SK-N-SH (cell line): ENCODE measurements around the gene MAP4K3. TPM values are rescaled to one million over a fixed set of nuclear protein-coding genes. Genes with fewer than 3 reads are reported as not detected.

Source experiments
- CTCF ChIA-PET: fragments of 300-600, 350-600 bp; formaldehyde crosslinking; extraction: SDS; loops from one replicate; lab custom pipeline; 2021; lab: Yijun Ruan, JAX
- POLR2A ChIA-PET: fragments of 350-600 bp; sonication (Branson Sonifier 250); formaldehyde crosslinking; extraction: SDS; loops from one replicate; lab custom pipeline; 2020; ENCODE audit warnings: antibody characterized with exemption, inconsistent platforms; lab: Yijun Ruan, JAX
- DNase-seq: peaks from one replicate; pipeline ENCODE4 v3.0.0; 2012
- H2AFZ ChIP-seq: fragments of 200-600 bp; sonication (generic); 2 replicates; pipeline ENCODE4 v1.8.1; 2016; ENCODE audit warnings: antibody characterized with exemption, mild to moderate bottlenecking, low read depth
- H3F3A ChIP-seq: fragments of 200-600 bp; sonication (generic); replicated peaks from 2 replicates; pipeline ENCODE3; 2016; ENCODE audit warnings: antibody characterized with exemption, mild to moderate bottlenecking; ENCODE audit not compliant: insufficient read depth
- H3K27ac ChIP-seq, 2 experiments: fragments of 200-500 bp in 1 of 2; fragments of 200-600 bp in 1 of 2; sonication (Bioruptor generic) in 1 of 2; sonication (generic), shearing (Covaris generic) in 1 of 2; 2 replicates each; pipeline versions ENCODE4 v1.5.1 to v1.6.1; 2014 to 2016; ENCODE audit warnings: low read depth in 2 of 2, inconsistent platforms in 1 of 2, low read length in 1 of 2, mild to moderate bottlenecking in 1 of 2, mixed read lengths in 1 of 2
- H3K27me3 ChIP-seq: fragments of 200-600 bp; sonication (generic), shearing (Covaris generic); 2 replicates; pipeline ENCODE4 v1.6.1; 2016; ENCODE audit warnings: mixed run types; ENCODE audit not compliant: insufficient read depth
- H3K36me3 ChIP-seq, 2 experiments: fragments of 200-500 bp in 1 of 2; fragments of 200-600 bp in 1 of 2; sonication (Bioruptor generic) in 1 of 2; sonication (generic) in 1 of 2; replicated peaks in 1 of 2; 2 replicates each; pipeline versions ENCODE3 to v1.5.1; 2014 to 2016; ENCODE audit warnings: low read length in 1 of 2, mild to moderate bottlenecking in 1 of 2; ENCODE audit not compliant: insufficient read depth in 2 of 2, control insufficient read depth in 1 of 2
- H3K4me1 ChIP-seq, 2 experiments: fragments of 200-500 bp in 1 of 2; fragments of 200-600 bp in 1 of 2; sonication (Bioruptor generic) in 1 of 2; sonication (generic), shearing (Covaris generic) in 1 of 2; 2 replicates each; pipeline versions ENCODE4 v1.5.1 to v1.6.1; 2014 to 2016; ENCODE audit warnings: low read depth in 1 of 2, low read length in 1 of 2, mixed run types in 1 of 2; ENCODE audit not compliant: insufficient read depth in 2 of 2, control insufficient read depth in 1 of 2
- H3K4me2 ChIP-seq: fragments of 200-600 bp; sonication (generic), shearing (Covaris generic); 2 replicates; pipeline ENCODE4 v1.6.1; 2017; ENCODE audit warnings: mixed run types
- H3K4me3 ChIP-seq, 2 experiments: fragments of 200-500 bp in 1 of 2; fragments of 200-600 bp in 1 of 2; sonication (Bioruptor generic) in 1 of 2; sonication (generic), shearing (Covaris generic) in 1 of 2; 2 replicates each; pipeline versions ENCODE4 v1.5.1 to v1.8.1; 2014 to 2016; ENCODE audit warnings: low read depth in 2 of 2, inconsistent platforms in 1 of 2, low read length in 1 of 2, mild to moderate bottlenecking in 1 of 2, mixed read lengths in 1 of 2, moderate library complexity in 1 of 2
- H3K79me2 ChIP-seq: fragments of 200-600 bp; sonication (generic); 2 replicates; pipeline ENCODE4 v1.8.1; 2017; ENCODE audit warnings: mild to moderate bottlenecking; ENCODE audit not compliant: insufficient read depth
- H3K9ac ChIP-seq: fragments of 200-600 bp; sonication (generic); 2 replicates; pipeline ENCODE4 v1.6.1; 2017; ENCODE audit warnings: mixed run types
- H3K9me2 ChIP-seq: fragments of 200-600 bp; sonication (generic); 2 replicates; pipeline ENCODE4 v1.6.1; 2017; ENCODE audit warnings: mixed run types
- H3K9me3 ChIP-seq: fragments of 200-600 bp; sonication (generic); 2 replicates; pipeline ENCODE4 v1.6.1; 2017; ENCODE audit warnings: mixed run types, mild to moderate bottlenecking, moderate library complexity
- H4K20me1 ChIP-seq: fragments of 200-600 bp; sonication (generic); 2 replicates; pipeline ENCODE4 v1.6.1; 2017; ENCODE audit warnings: mild to moderate bottlenecking, mixed run types; ENCODE audit not compliant: insufficient read depth
- EP300 ChIP-seq, 2 experiments: IDR thresholded peaks; 2 replicates each; pipeline versions ENCODE4 v1.4.0 to v1.6.1; 2012; ENCODE audit warnings: borderline replicate concordance in 1 of 2, low read depth in 1 of 2, low read length in 1 of 2
- FOSL2 ChIP-seq: IDR thresholded peaks from 2 replicates; pipeline ENCODE4 v1.4.0; 2012; ENCODE audit warnings: low read depth, mild to moderate bottlenecking, moderate library complexity, borderline replicate concordance
- FOXJ3 ChIP-seq: sonication (generic); formaldehyde crosslinking; IDR thresholded peaks from 2 replicates; pipeline ENCODE4 v1.5.1; 2020; ENCODE audit warnings: mild to moderate bottlenecking, missing genetic modification reagents
- FOXM1 ChIP-seq: IDR thresholded peaks from 2 replicates; pipeline ENCODE4 v1.4.0; 2012; ENCODE audit warnings: low read depth, mild to moderate bottlenecking
- MAX ChIP-seq: IDR thresholded peaks from 2 replicates; pipeline ENCODE4 v1.4.0; 2012; ENCODE audit warnings: low read depth
- MXI1 ChIP-seq: IDR thresholded peaks from 2 replicates; pipeline ENCODE4 v1.6.1; 2012; ENCODE audit warnings: mild to moderate bottlenecking, low read depth, low read length, improper control_type of control experiment
- POLR2AphosphoS5 ChIP-seq: IDR thresholded peaks from 2 replicates; pipeline ENCODE4 v1.6.1; 2012; ENCODE audit warnings: low read depth, low read length
- RAD21 ChIP-seq: IDR thresholded peaks from 2 replicates; pipeline ENCODE4 v1.6.1; 2012; ENCODE audit warnings: mild to moderate bottlenecking, low read length
- RCOR1 ChIP-seq: fragments of 150-350 bp; IDR thresholded peaks from 2 replicates; pipeline ENCODE4 v1.6.1; 2017; ENCODE audit warnings: antibody characterized with exemption, low read length
- REST ChIP-seq: IDR thresholded peaks from 2 replicates; pipeline ENCODE4 v1.6.1; 2012; ENCODE audit warnings: mild to moderate bottlenecking, low read depth, low read length, moderate library complexity
- SIN3A ChIP-seq: IDR thresholded peaks from 2 replicates; pipeline ENCODE4 v1.6.1; 2012; ENCODE audit warnings: low read depth, mild to moderate bottlenecking, low read length, moderate library complexity, borderline replicate concordance
- TAF1 ChIP-seq: IDR thresholded peaks from 2 replicates; pipeline ENCODE4 v1.6.1; 2012; ENCODE audit warnings: low read depth, mild to moderate bottlenecking, low read length, moderate library complexity, borderline replicate concordance
- TEAD4 ChIP-seq: IDR thresholded peaks from 2 replicates; pipeline ENCODE4 v1.4.0; 2012; ENCODE audit warnings: mild to moderate bottlenecking, borderline replicate concordance; ENCODE audit not compliant: insufficient read depth
- USF1 ChIP-seq: IDR thresholded peaks from 2 replicates; pipeline ENCODE4 v1.4.0; 2012; ENCODE audit warnings: low read depth, borderline replicate concordance
- USF2 ChIP-seq: fragments of 150-350 bp; IDR thresholded peaks from 2 replicates; pipeline ENCODE4 v1.6.1; 2017; ENCODE audit warnings: antibody characterized with exemption, low read length, low read depth, borderline replicate concordance
- YY1 ChIP-seq: IDR thresholded peaks from 2 replicates; pipeline ENCODE4 v1.4.0; 2012; ENCODE audit warnings: low read depth, mild to moderate bottlenecking
- WGBS: methylation state at CpG from one replicate; pipeline ENCODE4 v1.1.6; 2017; ENCODE audit warnings: low lambda C conversion rate; 5-methylcytosine and 5-hydroxymethylcytosine counted together
- polyA plus RNA-seq, 3 experiments: library from polyadenylated mRNA; depleted of rRNA; stranded (reverse); fragments of >200 nt; gene quantifications; 2 replicates each; pipeline ENCODE4 v1.2.3, GENCODE V29; 2012

Gene MAP4K3
- polyA plus RNA-seq, 1 of the 3 experiments (the other 2 are of a cell fraction): 8.8 TPM

GRCh38 chr2:39225567-39225966 lies 211.5 kb downstream of the MAP4K3 start:
- Histone ChIP-seq H3K79me2 (no peaks in the 10 kb centered on the region), H3K4me3 (no peak overlapping the region), H3K9me3 (no peaks in the 10 kb centered on the region), H4K20me1 (no peaks in the 10 kb centered on the region), H3K36me3 (no peaks in the 10 kb centered on the region)
- POLR2A ChIA-PET: no interaction called here
- DNase-seq: no peak
- no peak for TF ChIP-seq FOXJ3 (CRISPR knock-in tag)
- TF ChIP-seq YY1: no peak
- TF ChIP-seq MXI1: no peak
- no peak for TF ChIP-seq REST
- no peak for TF ChIP-seq USF2
- TF ChIP-seq SIN3A: no peak
- no peak for TF ChIP-seq RCOR1
- TF ChIP-seq POLR2AphosphoS5: no peak
- no peak for TF ChIP-seq RAD21
- TF ChIP-seq, all 33 proteins: peak for 0
- CTCF ChIA-PET: interaction anchor here (0.9 to 9.4 kb wide), 6 partner anchors 15 to 275 kb away, joined by 3 to 191 read pairs (median 39); partner anchors contain the start of gene SOS1
- H3K9ac ChIP-seq: no peak overlapping the region
- H3F3A ChIP-seq: peaks cover 7% of the 10 kb centered on the region
- no peak overlapping the region for H2AFZ ChIP-seq
- no peak overlapping the region for H3K4me2 ChIP-seq
- WGBS: 68% methylated on average over 1 of the region's 1 CpG
- no peak overlapping the region for H3K27ac ChIP-seq
- H3K27me3 ChIP-seq: no peaks in the 10 kb centered on the region
- peaks cover 0 to 2% of the 10 kb centered on the region in 2 experiments; a peak in 1 of 4 replicates for H3K4me1 ChIP-seq
- no peaks in the 10 kb centered on the region for H3K9me2 ChIP-seq

GRCh38 chr2:39223909-39224308 lies 213.2 kb downstream of the MAP4K3 start:
- Histone ChIP-seq H3K4me3 (no peak overlapping the region), H3K9ac (no peak overlapping the region), H3K36me3 (no peaks in the 10 kb centered on the region), H4K20me1 (no peaks in the 10 kb centered on the region), H3K9me2 (no peaks in the 10 kb centered on the region), H3K4me1 (peaks cover 0 to 2% of the 10 kb centered on the region in 2 experiments; a peak in 1 of 4 replicates), H3F3A (no peaks in the 10 kb centered on the region), H3K79me2 (no peaks in the 10 kb centered on the region), H3K4me2 (no peak overlapping the region), H3K27ac (no peak overlapping the region), H2AFZ (no peak overlapping the region), H3K27me3 (no peaks in the 10 kb centered on the region), H3K9me3 (no peaks in the 10 kb centered on the region)
- CTCF ChIA-PET: interaction anchor here (2.7 to 9.4 kb wide), 2 partner anchors 165 to 273 kb away, joined by 17 to 191 read pairs; no protein-coding TSS in a partner anchor
- POLR2A ChIA-PET: no interaction called here
- TF ChIP-seq FOSL2 (no peak), FOXJ3 (CRISPR knock-in tag) (no peak), POLR2AphosphoS5 (no peak), MAX (no peak), USF1 (no peak), FOXM1 (no peak), REST (no peak), TAF1 (no peak), TEAD4 (no peak), EP300 (IDR thresholded peaks at IDR 0.05; ENCODE audit: borderline replicate concordance in 1 of 2, low read depth in 1 of 2, low read length in 1 of 2) (no peak)
- 69% methylated on average over 1 of the region's 1 CpG for WGBS
- no peak for DNase-seq
